ENCODE data around the gene CHCHD1.
"Not testable (repeated sequence)": the region's sequence is repeated elsewhere in the genome, so short reads cannot be mapped to it uniquely, and the experiment has no call there.

CHCHD1 gene

GRCh38 chr10:73795491-73795890 is 13.6 kb downstream of the CHCHD1 start:
- not testable (repeated sequence) for H3K27ac ChIP-seq (ENCODE audit: low read depth, low read length, severe bottlenecking); H3K9me3 ChIP-seq (ENCODE audit: control insufficient read depth, low read length); H3K4me1 ChIP-seq (ENCODE audit: control insufficient read depth, insufficient read depth, low read length, poor library complexity, severe bottlenecking); H3K4me3 ChIP-seq (ENCODE audit: extremely low read depth, insufficient read depth, low read length, poor library complexity, severe bottlenecking)
- WGBS, 2 experiments (ENCODE audit: insufficient coverage in 2 of 2): 94% methylated on average over 6 to 8 of the region's 10 CpGs
- H3K36me3 ChIP-seq (ENCODE audit: control insufficient read depth, insufficient read depth, low read length): peaks cover 92% of the 10 kb centered on the region

DNA sequence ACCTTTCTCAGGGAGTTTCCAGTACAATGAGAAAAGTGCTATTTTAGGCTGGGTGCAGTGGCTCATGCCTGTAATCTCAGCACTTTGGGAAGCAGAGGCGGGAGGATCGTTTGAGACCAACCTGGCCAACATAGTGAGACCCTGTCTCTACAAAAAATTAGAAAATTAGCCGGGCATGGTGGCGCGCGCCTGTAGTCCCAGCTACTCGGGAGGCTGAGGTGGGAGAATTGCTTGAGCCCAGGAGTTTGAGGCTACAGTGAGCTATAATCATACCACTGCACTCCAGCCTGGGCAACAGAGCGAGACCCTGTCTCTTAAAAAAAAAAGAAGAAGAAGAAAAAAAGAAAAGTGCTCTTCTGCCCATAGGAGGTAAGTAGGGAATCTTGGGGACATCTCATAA is 14.2 kb downstream of the CHCHD1 start:
- not testable (repeated sequence) for H3K4me3 ChIP-seq (ENCODE audit: extremely low read depth, insufficient read depth, low read length, poor library complexity, severe bottlenecking); H3K9me3 ChIP-seq (ENCODE audit: control insufficient read depth, low read length); H3K27ac ChIP-seq (ENCODE audit: low read depth, low read length, severe bottlenecking); H3K4me1 ChIP-seq (ENCODE audit: control insufficient read depth, insufficient read depth, low read length, poor library complexity, severe bottlenecking)
- WGBS, 2 experiments (ENCODE audit: insufficient coverage in 2 of 2): 80 to 90% methylated on average over 2 to 4 of the region's 8 CpGs
- H3K36me3 ChIP-seq (ENCODE audit: control insufficient read depth, insufficient read depth, low read length): peaks cover 92% of the 10 kb centered on the region

DNA sequence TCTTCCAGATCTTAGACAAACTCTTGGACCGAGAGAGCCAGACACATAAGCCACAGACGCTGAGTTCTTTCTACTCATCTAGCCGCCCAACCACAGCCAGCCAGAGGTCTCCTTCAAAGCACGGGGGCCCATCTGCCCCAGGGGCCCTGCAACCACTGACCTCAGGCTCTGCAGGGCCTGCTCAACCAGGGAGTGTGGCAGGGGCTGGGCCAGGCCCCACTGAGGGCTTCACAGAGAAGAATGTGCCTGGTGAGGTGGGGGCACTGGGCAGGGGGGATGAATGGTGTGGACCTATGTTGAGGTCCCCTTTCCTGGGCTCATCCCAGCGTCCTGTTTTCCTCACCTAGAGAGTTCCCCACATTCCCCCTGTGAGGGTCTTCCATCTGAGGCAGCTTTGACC is 14.9 kb downstream of the CHCHD1 start:
- no peaks in the 10 kb centered on the region for H3K9me3 ChIP-seq (ENCODE audit: control insufficient read depth, low read length)
- H3K27ac ChIP-seq (ENCODE audit: low read depth, low read length, severe bottlenecking): no peak overlapping the region
- WGBS, 2 experiments (ENCODE audit: insufficient coverage in 2 of 2): 93 to 97% methylated on average over 3 to 4 of the region's 5 CpGs
- H3K36me3 ChIP-seq (ENCODE audit: control insufficient read depth, insufficient read depth, low read length): peaks cover 92% of the 10 kb centered on the region
- no peak overlapping the region for H3K4me3 ChIP-seq (ENCODE audit: extremely low read depth, insufficient read depth, low read length, poor library complexity, severe bottlenecking)
- H3K4me1 ChIP-seq (ENCODE audit: control insufficient read depth, insufficient read depth, low read length, poor library complexity, severe bottlenecking): no peaks in the 10 kb centered on the region

DNA sequence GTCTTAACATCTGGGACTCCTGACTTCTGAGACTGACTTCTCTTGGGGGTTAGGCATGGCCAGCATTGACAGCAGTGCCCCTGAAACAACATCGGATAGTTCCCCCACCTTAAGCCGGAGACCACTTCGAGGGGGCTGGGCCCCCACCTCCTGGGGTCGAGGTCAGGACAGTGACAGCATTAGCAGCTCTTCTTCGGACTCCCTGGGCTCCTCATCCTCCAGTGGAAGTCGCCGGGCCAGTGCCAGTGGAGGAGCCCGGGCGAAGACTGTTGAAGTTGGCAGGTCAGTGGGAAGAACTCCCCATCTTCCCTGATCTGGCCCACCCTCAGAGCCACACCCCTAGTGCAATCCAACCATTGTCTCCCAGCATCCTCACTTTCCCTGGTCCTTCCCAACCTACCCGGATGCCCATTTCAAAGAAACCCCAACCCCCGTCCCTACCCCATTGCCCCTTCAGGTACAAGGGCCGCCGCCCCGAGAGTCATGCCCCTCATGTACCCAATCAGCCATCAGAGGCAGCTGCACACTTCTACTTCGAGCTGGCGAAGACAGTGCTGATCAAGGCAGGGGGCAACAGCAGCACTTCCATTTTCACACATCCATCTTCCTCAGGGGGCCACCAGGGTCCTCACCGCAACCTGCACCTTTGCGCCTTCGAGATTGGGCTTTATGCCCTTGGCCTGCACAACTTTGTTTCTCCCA is 15.6 kb downstream of the CHCHD1 start:
- Histone ChIP-seq H3K4me3 (ENCODE audit: extremely low read depth, insufficient read depth, low read length, poor library complexity, severe bottlenecking) (no peak overlapping the region), H3K9me3 (ENCODE audit: control insufficient read depth, low read length) (no peaks in the 10 kb centered on the region), H3K27ac (ENCODE audit: low read depth, low read length, severe bottlenecking) (no peak overlapping the region), H3K36me3 (ENCODE audit: control insufficient read depth, insufficient read depth, low read length) (peaks cover 92% of the 10 kb centered on the region), H3K4me1 (ENCODE audit: control insufficient read depth, insufficient read depth, low read length, poor library complexity, severe bottlenecking) (no peaks in the 10 kb centered on the region)
- 90 to 94% methylated on average over 14 to 18 of the region's 19 CpGs for WGBS, 2 experiments (ENCODE audit: insufficient coverage in 2 of 2)

GRCh38 chr10:73798087-73798486 is 16.2 kb downstream of the CHCHD1 start:
- no peak overlapping the region for H3K27ac ChIP-seq (ENCODE audit: low read depth, low read length, severe bottlenecking)
- peaks cover 95% of the 10 kb centered on the region for H3K36me3 ChIP-seq (ENCODE audit: control insufficient read depth, insufficient read depth, low read length)
- no peaks in the 10 kb centered on the region for H3K9me3 ChIP-seq (ENCODE audit: control insufficient read depth, low read length)
- no peaks in the 10 kb centered on the region for H3K4me1 ChIP-seq (ENCODE audit: control insufficient read depth, insufficient read depth, low read length, poor library complexity, severe bottlenecking)
- 94 to 95% methylated on average over 6 of the region's 6 CpGs for WGBS, 2 experiments (ENCODE audit: insufficient coverage in 2 of 2)
- H3K4me3 ChIP-seq (ENCODE audit: extremely low read depth, insufficient read depth, low read length, poor library complexity, severe bottlenecking): no peak overlapping the region

DNA sequence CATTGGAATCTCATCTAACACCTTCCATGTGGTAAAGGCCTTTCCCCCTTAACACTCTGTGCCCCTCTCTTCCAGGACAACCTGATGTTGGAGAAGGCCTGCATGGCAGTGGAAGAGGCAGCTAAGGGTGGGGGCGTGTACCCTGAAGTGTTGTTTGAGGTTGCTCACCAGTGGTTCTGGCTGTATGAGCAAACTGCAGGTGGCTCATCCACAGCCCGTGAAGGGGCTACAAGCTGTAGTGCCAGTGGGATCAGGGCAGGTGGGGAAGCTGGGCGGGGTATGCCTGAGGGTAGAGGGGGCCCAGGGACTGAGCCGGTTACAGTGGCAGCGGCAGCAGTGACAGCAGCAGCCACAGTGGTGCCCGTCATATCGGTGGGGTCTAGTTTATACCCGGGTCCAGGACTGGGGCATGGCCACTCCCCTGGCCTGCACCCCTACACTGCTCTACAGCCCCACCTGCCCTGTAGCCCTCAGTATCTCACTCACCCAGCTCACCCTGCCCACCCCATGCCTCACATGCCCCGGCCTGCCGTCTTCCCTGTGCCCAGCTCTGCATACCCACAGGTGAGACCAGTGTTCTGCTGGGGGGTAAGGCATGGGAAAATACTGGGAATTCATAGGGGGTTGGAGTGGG is 17.2 kb downstream of the CHCHD1 start:
- Histone ChIP-seq H3K4me3 (ENCODE audit: extremely low read depth, insufficient read depth, low read length, poor library complexity, severe bottlenecking) (no peak overlapping the region), H3K27ac (ENCODE audit: low read depth, low read length, severe bottlenecking) (no peak overlapping the region), H3K9me3 (ENCODE audit: control insufficient read depth, low read length) (no peaks in the 10 kb centered on the region), H3K4me1 (ENCODE audit: control insufficient read depth, insufficient read depth, low read length, poor library complexity, severe bottlenecking) (no peaks in the 10 kb centered on the region), H3K36me3 (ENCODE audit: control insufficient read depth, insufficient read depth, low read length) (peaks cover 90% of the 10 kb centered on the region)
- WGBS, 2 experiments (ENCODE audit: insufficient coverage in 2 of 2): 92 to 96% methylated on average over 7 to 8 of the region's 10 CpGs

DNA sequence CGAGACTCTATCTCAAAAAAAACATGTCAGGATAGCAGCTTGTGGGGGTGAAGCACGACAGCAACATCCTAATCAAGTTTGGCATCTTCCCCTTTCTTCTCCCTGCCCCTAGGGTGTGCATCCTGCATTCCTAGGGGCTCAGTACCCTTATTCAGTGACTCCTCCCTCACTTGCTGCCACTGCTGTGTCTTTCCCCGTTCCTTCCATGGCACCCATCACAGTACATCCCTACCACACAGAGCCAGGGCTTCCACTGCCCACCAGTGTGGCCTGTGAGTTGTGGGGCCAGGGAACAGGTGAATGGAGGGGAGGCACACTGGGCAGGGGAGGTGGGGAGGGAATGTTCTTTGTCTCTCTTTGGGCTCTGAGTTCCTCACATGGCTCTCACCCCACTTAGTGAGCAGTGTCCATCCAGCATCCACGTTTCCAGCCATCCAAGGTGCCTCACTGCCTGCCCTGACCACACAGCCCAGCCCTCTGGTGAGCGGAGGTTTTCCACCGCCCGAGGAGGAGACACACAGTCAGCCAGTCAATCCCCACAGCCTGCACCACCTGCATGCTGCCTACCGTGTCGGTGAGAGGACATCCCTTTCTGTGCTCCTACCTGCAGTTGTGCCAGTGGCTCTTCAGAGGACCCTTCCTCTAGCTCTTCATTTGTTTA is 18.2 kb downstream of the CHCHD1 start:
- no peak overlapping the region for H3K27ac ChIP-seq (ENCODE audit: low read depth, low read length, severe bottlenecking)
- no peaks in the 10 kb centered on the region for H3K9me3 ChIP-seq (ENCODE audit: control insufficient read depth, low read length)
- no peaks in the 10 kb centered on the region for H3K4me1 ChIP-seq (ENCODE audit: control insufficient read depth, insufficient read depth, low read length, poor library complexity, severe bottlenecking)
- H3K36me3 ChIP-seq (ENCODE audit: control insufficient read depth, insufficient read depth, low read length): peaks cover 88% of the 10 kb centered on the region
- no peak overlapping the region for H3K4me3 ChIP-seq (ENCODE audit: extremely low read depth, insufficient read depth, low read length, poor library complexity, severe bottlenecking)
- 93 to 100% methylated on average over 6 to 8 of the region's 9 CpGs for WGBS, 2 experiments (ENCODE audit: insufficient coverage in 2 of 2)

- Histone ChIP-seq H3K4me3 (ENCODE audit: extremely low read depth, insufficient read depth, low read length, poor library complexity, severe bottlenecking) (no peak overlapping the region), H3K36me3 (ENCODE audit: control insufficient read depth, insufficient read depth, low read length) (peaks cover 86% of the 10 kb centered on the region), H3K4me1 (ENCODE audit: control insufficient read depth, insufficient read depth, low read length, poor library complexity, severe bottlenecking) (no peaks in the 10 kb centered on the region), H3K9me3 (ENCODE audit: control insufficient read depth, low read length) (no peaks in the 10 kb centered on the region), H3K27ac (ENCODE audit: low read depth, low read length, severe bottlenecking) (no peak overlapping the region)
- WGBS, 2 experiments (ENCODE audit: insufficient coverage in 2 of 2): 91 to 96% methylated on average over 13 to 15 of the region's 20 CpGs
Observed at GRCh38 chr10:73800560-73801252, 18.9 kb downstream of the CHCHD1 start.

DNA sequence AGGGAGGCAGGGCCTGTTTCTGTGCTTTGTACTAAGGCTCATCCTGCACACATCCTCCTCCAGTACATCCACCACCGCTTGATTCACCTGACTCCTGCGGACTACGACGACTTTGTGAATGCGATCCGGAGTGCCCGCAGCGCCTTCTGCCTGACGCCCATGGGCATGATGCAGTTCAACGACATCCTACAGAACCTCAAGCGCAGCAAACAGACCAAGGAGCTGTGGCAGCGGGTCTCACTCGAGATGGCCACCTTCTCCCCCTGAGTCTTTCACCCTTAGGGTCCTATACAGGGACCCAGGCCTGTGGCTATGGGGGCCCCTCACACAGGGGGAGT is 19.4 kb downstream of the CHCHD1 start:
- 93 to 96% methylated on average over 13 of the region's 13 CpGs for WGBS, 2 experiments (ENCODE audit: insufficient coverage in 2 of 2)
- no peak overlapping the region for H3K4me3 ChIP-seq (ENCODE audit: extremely low read depth, insufficient read depth, low read length, poor library complexity, severe bottlenecking)
- no peaks in the 10 kb centered on the region for H3K9me3 ChIP-seq (ENCODE audit: control insufficient read depth, low read length)
- peaks cover 86% of the 10 kb centered on the region for H3K36me3 ChIP-seq (ENCODE audit: control insufficient read depth, insufficient read depth, low read length)
- H3K27ac ChIP-seq (ENCODE audit: low read depth, low read length, severe bottlenecking): no peak overlapping the region
- H3K4me1 ChIP-seq (ENCODE audit: control insufficient read depth, insufficient read depth, low read length, poor library complexity, severe bottlenecking): no peaks in the 10 kb centered on the region

- 94 to 98% methylated on average over 7 to 10 of the region's 11 CpGs for WGBS, 2 experiments (ENCODE audit: insufficient coverage in 2 of 2)
- H3K4me1 ChIP-seq (ENCODE audit: control insufficient read depth, insufficient read depth, low read length, poor library complexity, severe bottlenecking): no peaks in the 10 kb centered on the region
- H3K36me3 ChIP-seq (ENCODE audit: control insufficient read depth, insufficient read depth, low read length): peaks cover 84% of the 10 kb centered on the region
Observed at GRCh38 chr10:73802276-73802991, 20.6 kb downstream of the CHCHD1 start.

More at GRCh38 chr10:73802276-73802991, 20.6 kb downstream of the CHCHD1 start:
- H3K4me3 ChIP-seq (ENCODE audit: extremely low read depth, insufficient read depth, low read length, poor library complexity, severe bottlenecking): no peak overlapping the region
- H3K27ac ChIP-seq (ENCODE audit: low read depth, low read length, severe bottlenecking): no peak overlapping the region
- no peaks in the 10 kb centered on the region for H3K9me3 ChIP-seq (ENCODE audit: control insufficient read depth, low read length)
